OCI-LY7 (cell line): ENCODE measurements around the gene TNS1. TPM values are rescaled to one million over a fixed set of nuclear protein-coding genes. Genes with fewer than 3 reads are reported as not detected.

Source experiments
- BruUV-seq: library from RNA; stranded (reverse); fragments of 400-500 nt; replicated peaks from 2 replicates; lab custom pipeline; 2021; lab: Mats Ljungman, UMichigan
- CTCF ChIA-PET: fragments of 300-600 bp; sonication (Branson Sonifier 250); formaldehyde crosslinking; loops from one replicate; lab custom pipeline; 2022; ENCODE audit warnings: antibody characterized with exemption; ENCODE audit not compliant: unreplicated experiment; lab: Charles Lee
- POLR2A ChIA-PET: fragments of 300-600 bp; sonication (Branson Sonifier 250); formaldehyde crosslinking; loops from one replicate; lab custom pipeline; 2022; ENCODE audit warnings: antibody characterized with exemption; lab: Charles Lee
- DNase-seq: peaks from one replicate; pipeline ENCODE4 v3.0.0-alpha.2; 2015; ENCODE audit warnings: low spot score
- H2AFZ ChIP-seq: fragments of 200-600 bp; sonication (generic), shearing (Covaris generic); 2 replicates; pipeline ENCODE4 v1.6.1; 2014; ENCODE audit warnings: mild to moderate bottlenecking, antibody characterized with exemption, low read length, moderate library complexity
- H3K27ac ChIP-seq: fragments of 200-600 bp; sonication (generic); 2 replicates; pipeline ENCODE4 v1.5.1; 2014; ENCODE audit warnings: mixed run types, low read depth, mild to moderate bottlenecking, moderate library complexity, low read length, inconsistent platforms; ENCODE audit not compliant: poor library complexity, severe bottlenecking
- H3K36me3 ChIP-seq: fragments of 200-600 bp; sonication (generic); 2 replicates; pipeline ENCODE4 v1.6.1; 2014; ENCODE audit warnings: mild to moderate bottlenecking, antibody characterized with exemption, low read length, moderate library complexity, mixed read lengths; ENCODE audit not compliant: insufficient read depth
- H3K4me1 ChIP-seq: fragments of 200-600 bp; sonication (generic); 2 replicates; pipeline ENCODE4 v1.5.1; 2014; ENCODE audit warnings: mild to moderate bottlenecking, low read length; ENCODE audit not compliant: insufficient read depth, poor library complexity, severe bottlenecking
- H3K4me2 ChIP-seq: fragments of 200-600 bp; sonication (generic); 2 replicates; pipeline ENCODE4 v1.6.1; 2014; ENCODE audit warnings: mild to moderate bottlenecking, low read length
- H3K4me3 ChIP-seq: fragments of 200-600 bp; sonication (generic); 2 replicates; pipeline ENCODE4 v1.5.1; 2014; ENCODE audit warnings: mild to moderate bottlenecking, low read depth, low read length; ENCODE audit not compliant: poor library complexity, severe bottlenecking
- H3K79me2 ChIP-seq: fragments of 200-600 bp; sonication (generic); 2 replicates; pipeline ENCODE4 v1.6.1; 2016; ENCODE audit warnings: low read depth, mild to moderate bottlenecking, low read length, moderate library complexity, mixed read lengths; ENCODE audit not compliant: insufficient read depth
- H3K9me2 ChIP-seq: fragments of 200-600 bp; sonication (generic); 2 replicates; pipeline ENCODE4 v1.6.1; 2016; ENCODE audit warnings: mild to moderate bottlenecking, low read length, mixed read lengths; ENCODE audit not compliant: insufficient read depth
- H3K9me3 ChIP-seq: fragments of 200-600 bp; sonication (generic); 2 replicates; pipeline ENCODE4 v1.6.1; 2014; ENCODE audit warnings: mild to moderate bottlenecking, mixed run types, low read length, mixed read lengths
- H4K20me1 ChIP-seq: fragments of 200-600 bp; sonication (generic); 2 replicates; pipeline ENCODE4 v1.6.1; 2014; ENCODE audit warnings: mild to moderate bottlenecking, antibody characterized with exemption, low read length, moderate library complexity, mixed read lengths; ENCODE audit not compliant: insufficient read depth
- EZH2phosphoT487 ChIP-seq: fragments of 200-600 bp; sonication (generic); IDR thresholded peaks from 2 replicates; pipeline ENCODE4 v1.6.1; 2018; ENCODE audit warnings: low read depth, borderline replicate concordance, mild to moderate bottlenecking, mixed run types, antibody characterized with exemption, low read length, moderate library complexity, mixed read lengths
- intact Hi-C: fragments of 100-400 bp; cut with micrococcal nuclease; formaldehyde crosslinking; loops from one replicate; pipeline ENCODE4 v1.10.0; 2022; ENCODE audit not compliant: unreplicated experiment
- total RNA-seq, 2 experiments: library from RNA; depleted of rRNA in 1 of 2; stranded (reverse); fragments of >200 nt in 1 of 2; shearing (Covaris generic) in 1 of 2; gene quantifications; 2 replicates each; pipeline ENCODE4 v1.2.3, GENCODE V29; 2014 to 2022
- TF ChIP-seq, protein P1 (sequence below): fragments of 200-600 bp; sonication (generic); conservative IDR thresholded peaks from 2 replicates; pipeline ENCODE4 v1.5.1; 2014; ENCODE audit warnings: mild to moderate bottlenecking, antibody characterized with exemption, low read length, moderate library complexity, mixed read lengths

The TNS1 gene
- total RNA-seq, 2 experiments from 2014 or later = not detected

DNA sequence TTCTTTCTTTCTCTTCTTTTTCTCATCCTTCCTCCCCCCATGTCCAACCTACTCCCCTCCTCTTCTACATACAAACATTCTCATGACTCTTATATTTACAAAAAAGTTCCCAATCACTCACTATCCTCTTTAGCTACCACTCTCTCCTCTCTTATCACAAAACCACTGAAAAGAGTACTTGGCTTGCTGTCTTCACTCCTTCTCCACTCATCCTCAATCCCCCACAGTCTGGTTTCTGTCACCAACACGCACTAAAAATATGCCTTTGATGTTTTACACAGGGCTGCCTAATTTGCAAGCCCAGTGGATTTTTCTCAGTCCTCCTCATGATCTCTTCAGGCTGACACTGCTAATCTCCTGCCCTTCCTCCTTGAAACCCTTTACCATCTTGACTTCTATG lies 159.5 kb downstream of the TNS1 start:
- H3K27ac ChIP-seq = no peak overlapping the region
- no peaks in the 10 kb centered on the region for H3K9me3 ChIP-seq
- no peaks in the 10 kb centered on the region for H3K36me3 ChIP-seq
- ChIA-PET POLR2A (no interaction called here), CTCF (no interaction called here)
- TF ChIP-seq EZH2phosphoT487 = no peak
- TF ChIP-seq, protein P1, sequence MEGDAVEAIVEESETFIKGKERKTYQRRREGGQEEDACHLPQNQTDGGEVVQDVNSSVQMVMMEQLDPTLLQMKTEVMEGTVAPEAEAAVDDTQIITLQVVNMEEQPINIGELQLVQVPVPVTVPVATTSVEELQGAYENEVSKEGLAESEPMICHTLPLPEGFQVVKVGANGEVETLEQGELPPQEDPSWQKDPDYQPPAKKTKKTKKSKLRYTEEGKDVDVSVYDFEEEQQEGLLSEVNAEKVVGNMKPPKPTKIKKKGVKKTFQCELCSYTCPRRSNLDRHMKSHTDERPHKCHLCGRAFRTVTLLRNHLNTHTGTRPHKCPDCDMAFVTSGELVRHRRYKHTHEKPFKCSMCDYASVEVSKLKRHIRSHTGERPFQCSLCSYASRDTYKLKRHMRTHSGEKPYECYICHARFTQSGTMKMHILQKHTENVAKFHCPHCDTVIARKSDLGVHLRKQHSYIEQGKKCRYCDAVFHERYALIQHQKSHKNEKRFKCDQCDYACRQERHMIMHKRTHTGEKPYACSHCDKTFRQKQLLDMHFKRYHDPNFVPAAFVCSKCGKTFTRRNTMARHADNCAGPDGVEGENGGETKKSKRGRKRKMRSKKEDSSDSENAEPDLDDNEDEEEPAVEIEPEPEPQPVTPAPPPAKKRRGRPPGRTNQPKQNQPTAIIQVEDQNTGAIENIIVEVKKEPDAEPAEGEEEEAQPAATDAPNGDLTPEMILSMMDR = no peak
- no peaks in the 10 kb centered on the region for H4K20me1 ChIP-seq
- no peaks in the 10 kb centered on the region for H3K9me2 ChIP-seq
- H3K4me3 ChIP-seq = no peak overlapping the region
- DNase-seq = no peak
- no peaks in the 10 kb centered on the region for H3K4me1 ChIP-seq
- intact Hi-C loops = no loop called here
- H2AFZ ChIP-seq = no peak overlapping the region
- no peaks in the 10 kb centered on the region for H3K79me2 ChIP-seq
- H3K4me2 ChIP-seq = no peak overlapping the region
- BruUV-seq = no TSS peak

DNA sequence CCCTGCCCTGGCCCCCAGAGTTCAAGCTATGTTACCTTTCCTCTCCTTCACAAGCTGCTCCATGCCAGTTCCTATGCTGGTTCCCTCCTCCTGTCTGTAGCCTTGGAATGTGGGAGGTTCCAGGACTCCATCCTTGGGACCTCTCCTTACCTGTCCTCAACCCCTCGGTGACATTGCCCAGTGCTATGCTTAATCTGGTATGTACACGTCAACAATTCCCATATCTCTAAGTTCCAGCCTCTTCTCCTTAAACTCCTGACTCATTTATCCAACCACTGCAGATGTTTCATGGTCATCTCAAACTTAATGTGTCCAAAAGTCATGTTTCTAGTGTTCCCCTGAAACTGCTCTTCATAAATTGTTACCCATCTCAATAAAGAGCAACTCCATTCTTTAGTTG lies 160.8 kb downstream of the TNS1 start:
- no peak for TF ChIP-seq EZH2phosphoT487
- TF ChIP-seq, protein P1 = no peak
- Histone ChIP-seq H3K9me2 (no peaks in the 10 kb centered on the region), H4K20me1 (no peaks in the 10 kb centered on the region), H3K4me3 (no peak overlapping the region), H3K27ac (no peak overlapping the region), H2AFZ (no peak overlapping the region), H3K79me2 (no peaks in the 10 kb centered on the region), H3K4me1 (no peaks in the 10 kb centered on the region), H3K4me2 (no peak overlapping the region), H3K36me3 (no peaks in the 10 kb centered on the region), H3K9me3 (no peaks in the 10 kb centered on the region)
- intact Hi-C loops = no loop called here
- BruUV-seq = no TSS peak
- POLR2A ChIA-PET = no interaction called here
- CTCF ChIA-PET = no interaction called here
- DNase-seq = no peak

DNA sequence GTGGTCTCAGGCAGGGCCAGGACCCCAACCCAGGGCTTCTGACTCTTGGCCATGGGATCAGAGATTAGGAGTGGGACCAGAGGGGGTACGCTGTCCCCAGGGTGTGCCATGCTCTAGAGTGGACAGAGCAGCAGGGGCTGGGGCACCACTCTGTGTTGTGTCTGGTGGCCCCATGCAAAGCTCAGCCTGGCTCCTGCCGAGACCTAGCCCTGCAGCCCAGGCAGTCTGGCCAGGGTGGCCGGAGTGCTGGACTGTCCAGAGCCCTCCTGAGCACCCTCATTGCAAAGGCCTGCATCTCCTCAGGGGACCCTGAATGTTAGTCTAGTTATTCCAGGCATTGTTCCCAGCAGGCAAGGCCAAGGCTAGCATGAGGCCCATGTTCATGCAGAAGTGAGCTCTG lies 162.3 kb downstream of the TNS1 start:
- no peaks in the 10 kb centered on the region for H3K79me2 ChIP-seq
- TF ChIP-seq, protein P1 = no peak
- no peak for TF ChIP-seq EZH2phosphoT487
- H3K4me1 ChIP-seq = no peaks in the 10 kb centered on the region
- H3K9me3 ChIP-seq = no peaks in the 10 kb centered on the region
- CTCF ChIA-PET = no interaction called here
- no peak overlapping the region for H3K4me3 ChIP-seq
- H2AFZ ChIP-seq = no peak overlapping the region
- H4K20me1 ChIP-seq = no peaks in the 10 kb centered on the region
- no TSS peak for BruUV-seq
- no peak overlapping the region for H3K4me2 ChIP-seq
- no peak overlapping the region for H3K27ac ChIP-seq
- no peaks in the 10 kb centered on the region for H3K9me2 ChIP-seq
- no peak for DNase-seq
- POLR2A ChIA-PET = no interaction called here
- no peaks in the 10 kb centered on the region for H3K36me3 ChIP-seq
- intact Hi-C loops = no loop called here
